GM12878 (cell line): ENCODE measurements around the gene TMPRSS2. TPM values are rescaled to one million over a fixed set of nuclear protein-coding genes. Genes with fewer than 3 reads are reported as not detected.
A peak's percentile ranks its signal among the peaks of the same experiment; 100 is the strongest.

Experiments used
- BHLHE40 ChIP-seq, 2 experiments: fragments of 450-650 bp in 1 of 2; IDR thresholded peaks; 2 replicates each; pipeline ENCODE4 v1.6.1; 2011 to 2017; ENCODE audit warnings: low read depth in 2 of 2, borderline replicate concordance in 1 of 2, improper control_type of control experiment in 1 of 2, low read length in 1 of 2, mild to moderate bottlenecking in 1 of 2
- ESRRA ChIP-seq: IDR thresholded peaks from 2 replicates; pipeline ENCODE4 v1.6.1; 2012; ENCODE audit warnings: mild to moderate bottlenecking, low read length, improper control_type of control experiment
- IRF3 ChIP-seq: fragments of 450-650 bp; IDR thresholded peaks from 2 replicates; pipeline ENCODE4 v1.6.1; 2014; ENCODE audit warnings: mild to moderate bottlenecking
- JUNB ChIP-seq: IDR thresholded peaks from 2 replicates; pipeline ENCODE4 v1.6.1; 2016; ENCODE audit warnings: antibody characterized with exemption, mild to moderate bottlenecking
- MTA2 ChIP-seq: fragments of 450-650 bp; IDR thresholded peaks from 2 replicates; pipeline ENCODE4 v1.6.1; 2016; ENCODE audit warnings: low read depth, mild to moderate bottlenecking, moderate library complexity
- MXI1 ChIP-seq: fragments of 150-350 bp; IDR thresholded peaks from 2 replicates; pipeline ENCODE4 v1.6.1; 2011; ENCODE audit warnings: low read depth, mild to moderate bottlenecking, inconsistent platforms, low read length, improper control_type of control experiment
- MYC ChIP-seq: IDR thresholded peaks from 2 replicates; pipeline ENCODE4 v1.6.1; 2011; ENCODE audit warnings: mild to moderate bottlenecking, low read length, moderate library complexity, inconsistent platforms; ENCODE audit not compliant: insufficient read depth, insufficient replicate concordance, insufficient read length, severe bottlenecking
- NFYA ChIP-seq: IDR thresholded peaks from 2 replicates; pipeline ENCODE4 v1.6.1; 2011; ENCODE audit warnings: low read depth, mild to moderate bottlenecking, low read length, improper control_type of control experiment, borderline replicate concordance
- PAX5 ChIP-seq: IDR thresholded peaks from 2 replicates; pipeline ENCODE4 v1.6.1; 2011; ENCODE audit warnings: low read depth, low read length, borderline replicate concordance
- RAD21 ChIP-seq: IDR thresholded peaks from 2 replicates; pipeline ENCODE4 v1.6.1; 2011; ENCODE audit warnings: mild to moderate bottlenecking, low read depth, low read length, moderate library complexity; ENCODE audit not compliant: insufficient read depth
- RUNX3 ChIP-seq: IDR thresholded peaks from 2 replicates; pipeline ENCODE4 v1.6.1; 2012; ENCODE audit warnings: low read length, inconsistent platforms
- SPI1 ChIP-seq: IDR thresholded peaks from 2 replicates; pipeline ENCODE4 v1.6.1; 2011; ENCODE audit warnings: low read depth, mild to moderate bottlenecking, low read length, moderate library complexity, borderline replicate concordance; ENCODE audit not compliant: insufficient read depth
- ZNF384 ChIP-seq: IDR thresholded peaks from 2 replicates; pipeline ENCODE4 v1.6.1; 2012; ENCODE audit warnings: low read depth, mild to moderate bottlenecking, low read length, improper control_type of control experiment, borderline replicate concordance
- polyA plus RNA-seq, 11 experiments: library from polyadenylated mRNA; depleted of rRNA in 4 of 11; unstranded in 6 of 11; stranded (reverse) in 5 of 11; fragments of >200 nt; fragmentation: Nextera tagmentation in 4 of 11; fragmentation: Illumina TruSeq in 1 of 11; extraction: Ambion mirVana in 4 of 11; extraction: Trizol in 1 of 11; gene quantifications; 1 replicate in 1 of 11; 2 replicates in 10 of 11; pipeline versions ENCODE4 v1.2.1 to v1.2.3, GENCODE V29; 2011 to 2016; ENCODE audit warnings: inconsistent platforms in 2 of 11, missing spikeins in 2 of 11, low read depth in 1 of 11
- total RNA-seq, 4 experiments: library from RNA; depleted of rRNA in 3 of 4; stranded (reverse); fragments of >200 nt in 3 of 4; fragmentation: Illumina TruSeq in 1 of 4; extraction: Trizol in 1 of 4; gene quantifications; 2 replicates each; pipeline versions ENCODE4 v1.2.1 to v1.2.3, GENCODE V29; 2013 to 2021
- TF ChIP-seq, protein P1 (sequence below): fragments of 450-650 bp; IDR thresholded peaks from 2 replicates; pipeline ENCODE4 v1.6.1; 2018; ENCODE audit warnings: mild to moderate bottlenecking, low read depth, moderate library complexity; ENCODE audit not compliant: partially characterized antibody

Gene TMPRSS2
- total and polyA plus RNA-seq, 10 of the 15 experiments (the other 5 are each of a cell fraction or from before 2014, with no cell fraction given), result 0.19 to 0.26 TPM; not detected in 8

- TF ChIP-seq MYC (no peak), RAD21 (no peak), MTA2 (no peak), SPI1 (peak; percentile 51; the same call in 1 of the 2 replicates), IRF3 (no peak), PAX5 (no peak), ZNF384 (no peak), BHLHE40 (IDR thresholded peaks at IDR 0.05; ENCODE audit: borderline replicate concordance in 1 of 2, low read depth in 2 of 2, low read length in 1 of 2) (peak in 1 of 2 experiments; percentile 32; a peak in 1 of 4 replicates), NFYA (no peak), JUNB (no peak), MXI1 (0 out of 2 replicates have a peak, but pooled peaks have one; percentile 25), RUNX3 (no peak), ESRRA (no peak)
- TF ChIP-seq, protein P1, sequence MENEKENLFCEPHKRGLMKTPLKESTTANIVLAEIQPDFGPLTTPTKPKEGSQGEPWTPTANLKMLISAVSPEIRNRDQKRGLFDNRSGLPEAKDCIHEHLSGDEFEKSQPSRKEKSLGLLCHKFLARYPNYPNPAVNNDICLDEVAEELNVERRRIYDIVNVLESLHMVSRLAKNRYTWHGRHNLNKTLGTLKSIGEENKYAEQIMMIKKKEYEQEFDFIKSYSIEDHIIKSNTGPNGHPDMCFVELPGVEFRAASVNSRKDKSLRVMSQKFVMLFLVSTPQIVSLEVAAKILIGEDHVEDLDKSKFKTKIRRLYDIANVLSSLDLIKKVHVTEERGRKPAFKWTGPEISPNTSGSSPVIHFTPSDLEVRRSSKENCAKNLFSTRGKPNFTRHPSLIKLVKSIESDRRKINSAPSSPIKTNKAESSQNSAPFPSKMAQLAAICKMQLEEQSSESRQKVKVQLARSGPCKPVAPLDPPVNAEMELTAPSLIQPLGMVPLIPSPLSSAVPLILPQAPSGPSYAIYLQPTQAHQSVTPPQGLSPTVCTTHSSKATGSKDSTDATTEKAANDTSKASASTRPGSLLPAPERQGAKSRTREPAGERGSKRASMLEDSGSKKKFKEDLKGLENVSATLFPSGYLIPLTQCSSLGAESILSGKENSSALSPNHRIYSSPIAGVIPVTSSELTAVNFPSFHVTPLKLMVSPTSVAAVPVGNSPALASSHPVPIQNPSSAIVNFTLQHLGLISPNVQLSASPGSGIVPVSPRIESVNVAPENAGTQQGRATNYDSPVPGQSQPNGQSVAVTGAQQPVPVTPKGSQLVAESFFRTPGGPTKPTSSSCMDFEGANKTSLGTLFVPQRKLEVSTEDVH, result no peak
- TF ChIP-seq, all 136 proteins: peak for 7
These were observed 42.7 kb downstream of the TMPRSS2 start (continued) for GRCh38 chr21:41465176-41465781.
